Islet precursor cell (in vitro differentiated cells): Measurements from ENCODE around the gene ALDH3B2.
A peak's percentile ranks its signal among the peaks of the same experiment; 100 is the strongest.
"Not testable (repeated sequence)": the region's sequence is repeated elsewhere in the genome, so short reads cannot be mapped to it uniquely, and the experiment has no call there.

Experiments used
- DNase-seq: peaks from one replicate; pipeline ENCODE4 v3.0.0-alpha.2; 2018

Gene ALDH3B2

DNA sequence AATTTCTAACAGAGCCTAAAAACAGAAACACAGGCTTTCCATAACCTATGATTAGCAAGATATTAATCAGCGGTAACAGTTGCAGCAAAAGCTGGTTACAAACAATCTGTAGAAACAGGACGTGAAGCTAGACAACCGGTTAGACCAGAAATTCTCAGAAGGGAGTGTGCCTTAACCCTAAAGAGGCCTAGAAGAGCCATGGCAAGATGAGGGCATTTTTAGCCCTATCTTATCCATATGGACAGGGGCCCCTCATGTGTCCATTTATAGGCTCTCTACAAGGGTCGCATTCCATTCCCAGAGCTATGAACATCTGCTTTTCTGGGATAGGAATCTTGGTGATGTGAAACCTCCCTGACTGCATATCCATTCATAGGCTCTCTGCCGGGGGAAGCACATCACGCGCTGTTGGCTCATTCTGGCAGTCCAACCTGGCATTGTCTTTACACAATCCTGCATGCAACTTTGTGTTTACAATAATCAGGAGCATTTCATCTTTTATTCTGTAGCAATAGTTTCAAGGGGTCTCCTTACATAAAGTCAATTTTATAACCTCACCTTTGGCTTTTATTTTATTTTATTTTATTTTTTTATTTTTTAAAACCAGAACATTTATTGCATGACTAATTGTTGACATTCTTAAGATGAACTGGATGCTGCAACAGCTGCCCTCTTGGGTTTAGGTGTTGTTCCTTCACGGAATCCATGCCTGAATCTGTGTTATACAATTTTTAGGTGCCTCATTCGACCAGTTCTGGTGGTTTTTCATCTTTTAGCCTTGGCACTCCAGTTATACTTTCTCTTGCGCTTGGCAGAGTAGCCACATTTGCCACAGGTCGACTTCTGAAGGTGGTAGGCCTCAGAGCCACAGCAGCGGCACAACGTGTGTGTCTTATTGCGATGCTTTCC lies 8.0 kb upstream of the ALDH3B2 start:
- DNase-seq = not testable (repeated sequence)

DNA sequence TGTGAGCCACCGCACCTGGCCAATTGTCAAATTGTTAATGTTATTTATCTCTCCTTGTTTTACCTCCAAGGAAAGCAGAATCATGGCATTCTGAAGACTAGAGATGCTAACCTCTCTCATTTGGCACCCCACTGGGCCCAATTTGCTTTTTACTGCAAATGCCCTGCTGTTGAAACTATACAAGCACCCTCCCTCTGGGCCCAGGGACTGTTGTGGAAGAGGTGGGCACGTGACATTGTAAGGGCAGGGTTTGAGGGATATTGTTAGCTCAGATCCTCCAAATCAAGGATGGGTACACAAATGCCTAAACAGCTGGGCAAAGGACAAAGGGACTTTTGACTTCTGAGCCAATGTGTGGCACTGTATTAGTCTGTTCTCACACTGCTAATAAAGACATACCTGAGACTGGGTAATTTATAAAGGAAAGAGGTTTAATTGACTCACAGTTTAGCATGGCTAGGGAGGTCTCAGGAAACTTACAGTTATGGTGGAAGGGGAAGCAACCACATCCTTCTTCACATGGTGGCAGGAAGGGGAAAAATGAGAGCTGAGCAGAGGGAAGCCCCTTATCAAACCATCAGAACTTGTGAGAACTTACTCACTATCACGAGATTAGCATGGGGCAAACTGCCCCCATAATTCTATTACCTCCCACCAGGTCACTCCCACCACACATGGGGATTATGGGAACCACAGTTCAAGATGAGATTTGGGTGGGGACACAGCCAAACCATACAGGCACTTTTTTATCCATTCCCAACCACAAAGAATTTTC lies 6.5 kb upstream of the ALDH3B2 start:
- no peak for DNase-seq

DNA sequence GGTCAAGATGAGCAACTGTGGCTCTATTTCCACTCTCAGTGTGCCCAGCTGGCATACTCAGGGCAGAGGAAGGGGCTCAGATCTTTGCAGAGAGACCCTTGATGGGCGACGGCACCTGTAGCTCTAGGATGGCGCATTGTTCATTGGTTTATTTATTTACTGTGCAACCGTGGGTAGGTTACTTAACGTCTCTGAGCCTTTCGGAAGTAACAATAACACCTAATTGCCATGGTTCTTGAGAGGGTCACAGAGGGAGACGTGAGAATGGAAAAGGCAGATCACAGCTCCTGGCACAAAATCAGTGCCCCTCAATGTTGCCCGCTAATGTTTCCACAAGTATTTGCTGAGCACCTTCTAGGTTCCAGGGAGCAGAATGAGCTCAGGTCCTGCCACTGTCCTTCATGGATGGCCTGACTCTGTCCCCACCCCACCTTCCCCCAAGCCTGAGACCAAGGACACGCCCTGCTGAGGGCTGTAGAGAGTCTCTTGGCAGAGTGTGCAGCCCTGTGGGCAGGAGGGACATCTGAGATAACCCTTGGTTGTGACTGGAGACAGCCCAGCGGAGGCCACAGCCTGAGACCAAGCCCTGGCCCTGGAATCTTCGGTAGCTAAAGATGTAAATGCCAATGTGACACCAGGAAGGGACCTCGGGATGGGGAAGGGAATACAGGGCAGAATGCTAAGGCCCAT lies 780 bp upstream of the ALDH3B2 start:
- DNase-seq = no peak

DNA sequence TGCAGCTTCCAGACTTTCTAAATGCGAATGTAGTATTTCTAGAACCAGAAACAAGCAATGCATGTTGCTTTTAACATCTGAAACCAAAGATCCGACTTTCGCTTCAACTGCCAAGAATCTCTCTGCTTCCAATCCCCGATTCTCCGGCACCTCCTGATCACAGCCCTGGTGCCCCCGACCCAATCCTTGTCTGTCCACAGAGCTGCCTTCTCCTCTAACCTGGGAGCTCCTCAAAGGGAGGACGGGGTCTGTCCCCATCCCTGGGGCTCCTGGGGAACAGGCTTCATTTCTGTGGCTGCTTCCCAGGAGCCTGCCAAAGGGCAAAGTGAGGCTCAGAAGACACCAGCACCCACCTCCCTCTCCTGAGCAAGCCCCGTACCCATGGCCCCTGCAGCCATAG lies 521 bp downstream of the ALDH3B2 start:
- DNase-seq = no peak

GRCh38 chr11:67673358-67673757 lies 1.1 kb downstream of the ALDH3B2 start:
- DNase-seq = no peak

- no peak for DNase-seq
Measured at GRCh38 chr11:67671211-67671520, 3.3 kb downstream of the ALDH3B2 start.

- DNase-seq = no peak
Measured at GRCh38 chr11:67670316-67671210, 3.9 kb downstream of the ALDH3B2 start.

DNA sequence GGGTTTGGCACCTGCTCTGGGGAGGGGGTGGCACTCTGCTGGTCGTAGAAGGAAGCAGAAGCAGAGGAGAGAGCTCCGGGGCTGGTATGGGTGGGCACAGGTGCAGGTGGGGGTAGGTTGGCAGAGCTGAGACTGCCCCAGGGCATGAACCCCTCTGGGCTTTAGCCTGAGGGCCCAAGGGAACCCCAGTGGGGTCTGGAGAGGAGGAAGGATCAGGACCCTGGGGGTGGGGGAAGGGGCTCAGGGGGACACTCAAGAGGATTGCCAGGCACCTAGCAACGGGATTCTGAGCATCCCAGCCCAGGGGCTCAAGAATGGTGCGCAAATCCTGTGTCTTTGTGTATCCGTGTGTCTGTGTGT lies 6.3 kb downstream of the ALDH3B2 start:
- DNase-seq = no peak

DNA sequence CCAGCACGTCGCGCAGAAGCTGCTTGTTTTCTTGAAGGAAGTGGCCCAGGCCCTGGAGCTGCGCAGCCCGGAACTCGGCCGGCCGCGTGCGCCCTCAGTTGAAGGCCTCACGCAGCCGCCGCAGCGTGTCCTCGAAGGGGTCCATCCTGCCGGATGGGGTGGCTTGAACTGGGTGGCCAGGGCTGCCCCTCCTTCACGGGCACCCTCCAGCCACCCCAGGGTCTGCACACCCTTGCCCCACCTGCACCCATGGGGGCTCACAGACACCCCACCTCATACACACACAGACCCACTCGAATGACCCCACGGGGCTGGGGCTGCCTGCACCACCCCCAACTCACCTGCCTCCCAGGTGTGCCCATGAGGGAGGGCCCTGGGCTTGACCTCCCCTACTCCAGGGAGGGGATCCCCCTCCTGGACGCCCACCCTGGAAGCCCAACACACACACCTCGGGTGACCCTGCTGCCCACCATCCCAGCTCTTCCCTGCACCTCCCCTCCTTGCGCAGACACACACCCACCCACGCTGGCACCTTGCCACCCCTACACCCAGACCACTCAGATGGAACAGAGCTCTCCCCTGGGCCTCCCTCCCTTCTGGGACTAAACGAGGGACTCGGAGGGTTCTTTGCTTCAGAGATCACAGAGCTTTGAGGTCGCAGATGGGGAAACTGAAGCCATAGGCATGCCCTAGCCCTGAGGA lies 6.8 kb downstream of the ALDH3B2 start:
- DNase-seq = peak; percentile 58

GRCh38 chr11:67666676-67667489 lies 7.5 kb downstream of the ALDH3B2 start:
- DNase-seq = no peak

DNA sequence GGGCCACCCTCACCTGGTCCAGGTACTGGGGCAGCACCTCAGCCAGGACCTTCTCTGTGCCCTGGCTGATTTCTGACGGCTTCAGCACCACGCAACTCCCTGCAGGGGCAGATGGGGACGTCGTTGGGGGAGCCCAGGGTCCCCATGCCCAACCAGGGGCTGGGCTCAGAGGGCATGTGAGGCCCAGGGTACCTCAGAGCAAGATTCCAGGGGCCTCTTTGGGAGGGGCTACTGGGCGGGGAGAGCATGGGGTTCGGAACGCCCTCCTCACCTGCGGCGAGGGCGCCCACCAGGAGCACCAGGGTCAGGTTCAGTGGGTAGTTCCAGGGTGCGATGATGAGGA lies 8.1 kb downstream of the ALDH3B2 start:
- no peak for DNase-seq

- DNase-seq = peak; percentile 58
Measured at GRCh38 chr11:67665541-67666302, 8.7 kb downstream of the ALDH3B2 start.

DNA sequence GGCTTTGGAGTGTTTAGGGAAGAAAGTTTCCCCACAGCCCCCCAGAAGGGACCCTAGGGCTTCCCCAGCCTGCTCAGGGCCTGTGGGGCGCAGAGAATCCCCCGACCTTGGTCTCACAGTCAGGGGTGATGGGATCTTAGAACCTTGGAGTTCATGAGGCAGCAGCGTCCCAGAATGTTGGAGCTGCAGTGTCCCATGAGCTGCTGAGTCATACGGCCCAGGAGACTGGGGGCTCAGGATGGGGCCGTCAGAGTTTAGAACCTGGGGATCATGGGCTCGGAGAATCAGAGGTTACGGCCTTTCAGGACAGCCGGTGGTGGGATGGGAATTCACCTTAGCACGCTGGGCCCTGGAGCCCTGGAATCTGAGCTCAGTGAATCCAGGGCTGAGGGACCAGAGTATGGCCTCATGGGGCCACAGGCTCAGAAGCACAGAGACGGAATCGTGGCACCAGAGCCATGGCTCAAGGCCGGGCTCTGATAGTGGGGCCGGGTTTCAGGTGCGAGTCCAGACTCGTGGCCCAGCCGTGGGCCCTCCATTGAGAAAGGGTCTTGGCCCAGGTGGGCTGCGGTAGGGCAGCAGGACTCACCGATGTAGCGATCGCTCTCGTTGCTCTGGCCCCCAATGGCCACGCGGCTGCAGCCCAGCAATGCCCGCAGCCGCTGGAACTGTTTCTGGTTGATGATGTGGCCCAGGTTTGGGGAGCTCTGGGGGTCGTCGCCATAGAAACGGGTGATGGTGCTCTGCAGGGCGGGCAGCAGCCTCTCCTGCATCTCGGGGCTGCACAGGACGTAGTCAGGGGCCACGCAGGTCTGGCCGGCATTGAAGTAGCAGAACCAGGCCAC lies 9.5 kb downstream of the ALDH3B2 start:
- DNase-seq = no peak

- no peak for DNase-seq
Measured at GRCh38 chr11:67664213-67664585, 10.2 kb downstream of the ALDH3B2 start.

- no peak for DNase-seq
Measured at GRCh38 chr11:67663532-67664212, 10.8 kb downstream of the ALDH3B2 start.

DNA sequence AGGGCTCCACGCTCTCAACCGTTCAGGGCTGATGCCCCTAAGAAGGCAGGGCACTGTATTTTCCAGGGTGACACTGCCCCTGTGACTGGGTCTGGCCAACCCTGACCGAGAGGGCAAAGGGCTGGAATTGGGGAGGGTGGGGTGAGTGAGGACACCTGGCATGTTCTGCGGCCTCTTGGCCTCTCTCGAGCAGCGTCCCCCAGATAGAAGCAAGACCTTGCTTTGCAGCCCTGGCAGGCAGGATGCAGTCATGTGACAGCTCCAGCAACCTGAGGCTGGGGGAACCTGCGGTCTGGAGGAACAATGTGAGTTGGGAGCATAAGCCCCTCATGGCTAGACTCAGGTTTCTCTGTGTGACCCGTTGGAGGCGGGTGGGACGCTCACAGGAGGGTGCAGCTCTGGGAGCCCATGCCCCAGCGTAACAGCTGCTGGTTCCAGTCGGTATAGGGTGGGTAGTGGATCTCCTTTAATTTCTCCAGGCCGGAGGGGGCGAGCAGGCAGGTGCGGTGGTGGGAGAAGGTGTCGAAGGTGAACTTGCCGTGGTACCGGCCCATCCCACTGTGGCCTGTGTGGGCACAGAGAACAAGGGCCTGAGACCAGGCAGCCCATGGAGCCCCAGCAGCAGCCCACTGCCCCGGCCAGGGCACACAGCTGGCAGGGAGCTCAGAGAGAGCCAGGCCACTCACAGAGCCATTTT lies 11.4 kb downstream of the ALDH3B2 start:
- no peak for DNase-seq

DNA sequence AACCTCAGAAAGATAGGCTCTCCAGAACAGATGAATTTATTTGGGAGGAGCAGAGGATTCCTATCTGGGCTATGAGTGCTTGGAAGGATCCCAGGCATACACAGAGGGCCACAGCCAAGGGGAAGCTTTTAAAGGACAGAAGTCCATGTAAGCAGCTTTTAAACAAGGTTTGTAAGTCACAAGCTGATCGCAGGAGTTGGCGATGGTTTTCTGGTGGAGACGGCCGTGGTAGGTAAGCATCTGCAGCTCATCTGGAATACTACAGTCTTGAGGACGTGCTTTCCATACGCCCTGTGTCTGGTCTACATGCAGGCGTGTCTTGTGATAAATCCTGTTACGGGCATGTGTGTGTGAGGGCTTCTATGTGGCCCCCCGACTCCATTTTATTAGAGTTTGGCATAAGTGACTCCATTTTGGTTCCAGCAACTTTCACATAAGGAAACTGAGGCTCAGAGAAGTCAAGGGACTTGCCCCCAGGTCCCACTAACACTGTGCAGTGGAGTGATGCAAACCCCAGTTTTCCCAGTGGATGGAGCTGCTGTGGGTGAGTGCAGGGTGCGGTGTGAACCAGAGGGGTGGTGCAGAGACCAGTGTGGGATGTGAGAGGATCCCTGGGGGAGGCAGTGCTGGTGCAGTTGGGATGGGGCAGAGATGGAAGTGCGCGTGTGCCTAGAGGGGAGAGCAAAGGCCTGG lies 12.1 kb downstream of the ALDH3B2 start:
- DNase-seq = no peak

DNA sequence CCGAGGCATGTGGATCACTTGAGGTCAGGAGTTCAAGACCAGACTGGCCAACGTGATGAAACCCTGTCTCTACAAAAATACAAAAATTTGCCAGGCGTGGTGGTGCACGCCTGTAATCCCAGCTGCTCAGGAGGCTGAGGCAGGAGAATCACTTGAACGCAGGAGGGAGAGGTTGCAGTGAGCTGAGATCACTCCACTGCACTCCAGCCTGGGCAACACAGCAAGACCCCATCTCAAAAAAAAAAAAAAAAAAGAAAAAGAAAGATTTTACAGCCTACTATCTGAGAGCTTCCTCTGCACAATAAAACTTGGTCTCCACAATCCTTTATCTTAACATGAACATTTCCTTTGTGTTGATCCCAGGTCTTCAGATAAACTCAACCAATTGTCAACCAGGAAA lies 13.7 kb downstream of the ALDH3B2 start:
- not testable (repeated sequence) for DNase-seq
